Measurements from ENCODE around the gene ATXN1.

The ATXN1 gene

DNA sequence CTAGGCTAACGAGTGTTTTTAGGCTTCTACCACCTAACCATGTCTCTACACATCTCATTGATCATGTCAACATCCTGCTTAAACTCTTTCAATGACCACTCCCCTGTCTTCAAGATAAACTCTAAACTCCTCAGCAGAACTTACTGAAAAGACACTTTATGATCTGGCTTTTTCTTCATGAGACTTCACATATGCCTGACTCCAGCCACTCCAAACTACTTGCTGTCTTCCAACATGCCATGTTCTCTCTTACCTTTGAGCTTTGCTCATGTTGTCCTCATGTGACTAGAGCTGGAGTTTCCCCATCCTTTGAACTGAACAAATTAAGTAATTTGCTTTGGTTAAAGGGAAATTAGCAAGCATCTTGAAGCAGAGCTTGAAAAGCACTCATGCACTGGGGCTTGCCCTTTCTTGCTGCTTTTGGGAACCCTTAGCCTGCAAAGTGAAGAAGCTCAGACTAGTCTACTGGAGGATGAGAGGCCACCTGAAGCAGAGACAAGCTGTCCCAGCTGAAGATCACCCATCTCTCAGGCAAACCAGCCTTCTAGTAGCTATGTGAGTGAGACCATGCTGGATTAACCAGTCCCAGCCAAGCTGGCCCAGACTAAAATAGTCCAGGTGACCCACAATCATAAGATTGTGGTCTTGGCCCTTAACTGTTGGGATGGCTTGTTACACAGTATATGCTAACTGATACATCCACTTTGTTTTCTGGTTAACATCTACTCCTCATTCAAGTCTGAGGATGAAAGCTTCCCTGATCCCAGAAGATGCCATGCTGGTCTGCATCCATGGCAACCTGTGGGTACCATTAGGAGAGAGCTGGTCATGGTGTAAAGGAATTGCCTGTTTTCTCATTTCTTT is 287.1 kb downstream of the ATXN1 start:
- Histone ChIP-seq H3K27me3 (ENCODE audit: insufficient read depth, poor library complexity, severe bottlenecking) (no peaks in the 10 kb centered on the region), H3K27ac (replicated peaks) (no peak overlapping the region), H3K4me3 (replicated peaks; ENCODE audit: insufficient read depth, low read length) (no peak overlapping the region)
- TF ChIP-seq, protein P1, sequence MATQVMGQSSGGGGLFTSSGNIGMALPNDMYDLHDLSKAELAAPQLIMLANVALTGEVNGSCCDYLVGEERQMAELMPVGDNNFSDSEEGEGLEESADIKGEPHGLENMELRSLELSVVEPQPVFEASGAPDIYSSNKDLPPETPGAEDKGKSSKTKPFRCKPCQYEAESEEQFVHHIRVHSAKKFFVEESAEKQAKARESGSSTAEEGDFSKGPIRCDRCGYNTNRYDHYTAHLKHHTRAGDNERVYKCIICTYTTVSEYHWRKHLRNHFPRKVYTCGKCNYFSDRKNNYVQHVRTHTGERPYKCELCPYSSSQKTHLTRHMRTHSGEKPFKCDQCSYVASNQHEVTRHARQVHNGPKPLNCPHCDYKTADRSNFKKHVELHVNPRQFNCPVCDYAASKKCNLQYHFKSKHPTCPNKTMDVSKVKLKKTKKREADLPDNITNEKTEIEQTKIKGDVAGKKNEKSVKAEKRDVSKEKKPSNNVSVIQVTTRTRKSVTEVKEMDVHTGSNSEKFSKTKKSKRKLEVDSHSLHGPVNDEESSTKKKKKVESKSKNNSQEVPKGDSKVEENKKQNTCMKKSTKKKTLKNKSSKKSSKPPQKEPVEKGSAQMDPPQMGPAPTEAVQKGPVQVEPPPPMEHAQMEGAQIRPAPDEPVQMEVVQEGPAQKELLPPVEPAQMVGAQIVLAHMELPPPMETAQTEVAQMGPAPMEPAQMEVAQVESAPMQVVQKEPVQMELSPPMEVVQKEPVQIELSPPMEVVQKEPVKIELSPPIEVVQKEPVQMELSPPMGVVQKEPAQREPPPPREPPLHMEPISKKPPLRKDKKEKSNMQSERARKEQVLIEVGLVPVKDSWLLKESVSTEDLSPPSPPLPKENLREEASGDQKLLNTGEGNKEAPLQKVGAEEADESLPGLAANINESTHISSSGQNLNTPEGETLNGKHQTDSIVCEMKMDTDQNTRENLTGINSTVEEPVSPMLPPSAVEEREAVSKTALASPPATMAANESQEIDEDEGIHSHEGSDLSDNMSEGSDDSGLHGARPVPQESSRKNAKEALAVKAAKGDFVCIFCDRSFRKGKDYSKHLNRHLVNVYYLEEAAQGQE (IDR thresholded peaks at IDR 0.05; ENCODE audit: insufficient replicate concordance, low read depth): no peak
- TF ChIP-seq POLR2AphosphoS5 (IDR thresholded peaks at IDR 0.05; ENCODE audit: low read depth) (no peak), SPI1 (IDR thresholded peaks at IDR 0.05; ENCODE audit: borderline replicate concordance, low read depth) (no peak)
- no peak for DNase-seq (ENCODE audit: low read depth in 1 of 2, low spot score in 1 of 2)

DNA sequence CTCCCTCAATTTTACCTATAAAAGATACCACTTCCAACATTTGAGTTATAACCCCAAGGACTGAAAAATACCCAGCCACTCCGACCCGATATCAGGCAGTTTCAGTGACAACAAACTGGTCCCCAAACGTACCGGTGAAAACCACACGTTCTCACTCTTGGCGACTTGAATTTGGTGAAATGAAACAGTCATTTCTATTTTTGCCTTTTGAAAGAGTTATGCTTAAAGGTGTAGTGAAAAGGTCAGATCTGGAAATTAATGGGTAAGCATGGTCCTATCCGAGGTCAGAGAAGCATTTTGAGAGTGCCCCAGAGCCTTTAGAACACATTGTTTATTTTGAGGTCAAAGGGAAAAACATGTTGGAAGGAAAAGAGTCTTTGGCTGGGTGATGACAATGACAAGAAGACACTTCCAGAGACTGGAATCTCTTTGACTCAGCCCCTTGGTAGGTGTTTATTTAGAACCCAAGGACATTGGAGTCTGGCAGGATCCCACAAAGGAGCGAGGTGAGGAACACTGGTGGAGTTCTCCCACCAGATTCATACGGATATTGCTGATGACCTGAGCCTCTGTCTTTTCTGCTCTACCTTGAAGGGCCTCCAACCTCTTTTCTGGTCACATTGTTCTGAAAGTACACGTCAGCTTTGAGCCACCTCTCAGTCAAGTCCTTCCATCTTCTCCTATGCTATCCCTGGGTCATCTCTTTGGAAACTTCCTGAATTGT is 287.9 kb downstream of the ATXN1 start:
- no peaks in the 10 kb centered on the region for H3K27me3 ChIP-seq (ENCODE audit: insufficient read depth, poor library complexity, severe bottlenecking)

DNA sequence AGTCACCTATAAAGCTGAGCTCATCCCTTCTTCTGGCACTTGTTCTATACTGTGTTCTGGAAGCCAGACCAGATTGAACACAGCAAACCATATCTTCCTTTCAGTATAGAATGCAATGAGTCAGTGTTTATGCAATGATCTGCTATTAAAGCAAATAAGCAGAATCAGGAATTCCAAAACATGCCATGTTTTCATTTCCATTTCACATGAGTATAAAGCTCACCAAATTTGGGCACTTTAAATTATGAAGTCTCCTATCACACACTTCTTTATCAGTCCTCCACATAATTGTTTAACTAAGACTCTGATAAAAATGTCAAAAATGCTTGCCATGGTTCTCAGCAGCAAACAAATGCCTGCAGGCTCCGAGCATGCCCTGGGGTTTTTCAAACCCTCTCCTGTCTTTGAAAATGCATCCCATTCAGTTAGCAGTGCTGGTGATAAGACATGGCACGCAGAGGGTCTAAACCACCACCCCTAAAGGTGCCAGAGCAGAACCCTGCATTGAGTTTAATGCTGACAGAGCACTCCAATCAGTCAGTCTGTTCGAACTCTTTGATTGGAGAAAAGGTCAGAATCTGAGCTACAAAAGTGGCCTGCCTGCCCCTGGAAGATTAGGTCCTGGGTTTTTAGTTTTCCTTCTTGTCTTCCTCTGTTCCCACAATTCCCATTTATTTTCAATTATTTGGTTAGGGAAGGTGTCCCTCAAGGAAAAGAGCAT is 288.8 kb downstream of the ATXN1 start:
- DNase-seq (ENCODE audit: low read depth in 1 of 2, low spot score in 1 of 2): no peak
- no peak overlapping the region for H3K4me3 ChIP-seq (replicated peaks; ENCODE audit: insufficient read depth, low read length)
- H3K27ac ChIP-seq (replicated peaks): no peak overlapping the region
- TF ChIP-seq SPI1 (IDR thresholded peaks at IDR 0.05; ENCODE audit: borderline replicate concordance, low read depth): no peak
- no peaks in the 10 kb centered on the region for H3K27me3 ChIP-seq (ENCODE audit: insufficient read depth, poor library complexity, severe bottlenecking)

More for the DNA sequence above, 287.9 kb downstream of the ATXN1 start:
- no peak overlapping the region for H3K4me3 ChIP-seq (replicated peaks; ENCODE audit: insufficient read depth, low read length)
- no peak for DNase-seq (ENCODE audit: low read depth in 1 of 2, low spot score in 1 of 2)
- no peak for TF ChIP-seq POLR2AphosphoS5 (IDR thresholded peaks at IDR 0.05; ENCODE audit: low read depth)
- TF ChIP-seq, protein P1 (IDR thresholded peaks at IDR 0.05; ENCODE audit: insufficient replicate concordance, low read depth): no peak
- TF ChIP-seq SPI1 (IDR thresholded peaks at IDR 0.05; ENCODE audit: borderline replicate concordance, low read depth): no peak
- TF ChIP-seq, protein P2, sequence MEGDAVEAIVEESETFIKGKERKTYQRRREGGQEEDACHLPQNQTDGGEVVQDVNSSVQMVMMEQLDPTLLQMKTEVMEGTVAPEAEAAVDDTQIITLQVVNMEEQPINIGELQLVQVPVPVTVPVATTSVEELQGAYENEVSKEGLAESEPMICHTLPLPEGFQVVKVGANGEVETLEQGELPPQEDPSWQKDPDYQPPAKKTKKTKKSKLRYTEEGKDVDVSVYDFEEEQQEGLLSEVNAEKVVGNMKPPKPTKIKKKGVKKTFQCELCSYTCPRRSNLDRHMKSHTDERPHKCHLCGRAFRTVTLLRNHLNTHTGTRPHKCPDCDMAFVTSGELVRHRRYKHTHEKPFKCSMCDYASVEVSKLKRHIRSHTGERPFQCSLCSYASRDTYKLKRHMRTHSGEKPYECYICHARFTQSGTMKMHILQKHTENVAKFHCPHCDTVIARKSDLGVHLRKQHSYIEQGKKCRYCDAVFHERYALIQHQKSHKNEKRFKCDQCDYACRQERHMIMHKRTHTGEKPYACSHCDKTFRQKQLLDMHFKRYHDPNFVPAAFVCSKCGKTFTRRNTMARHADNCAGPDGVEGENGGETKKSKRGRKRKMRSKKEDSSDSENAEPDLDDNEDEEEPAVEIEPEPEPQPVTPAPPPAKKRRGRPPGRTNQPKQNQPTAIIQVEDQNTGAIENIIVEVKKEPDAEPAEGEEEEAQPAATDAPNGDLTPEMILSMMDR (IDR thresholded peaks at IDR 0.05; ENCODE audit: insufficient read depth, low read length): no peak
- TF ChIP-seq GABPA (IDR thresholded peaks at IDR 0.05; ENCODE audit: low read depth): no peak
- H3K27ac ChIP-seq (replicated peaks): no peak overlapping the region

DNA sequence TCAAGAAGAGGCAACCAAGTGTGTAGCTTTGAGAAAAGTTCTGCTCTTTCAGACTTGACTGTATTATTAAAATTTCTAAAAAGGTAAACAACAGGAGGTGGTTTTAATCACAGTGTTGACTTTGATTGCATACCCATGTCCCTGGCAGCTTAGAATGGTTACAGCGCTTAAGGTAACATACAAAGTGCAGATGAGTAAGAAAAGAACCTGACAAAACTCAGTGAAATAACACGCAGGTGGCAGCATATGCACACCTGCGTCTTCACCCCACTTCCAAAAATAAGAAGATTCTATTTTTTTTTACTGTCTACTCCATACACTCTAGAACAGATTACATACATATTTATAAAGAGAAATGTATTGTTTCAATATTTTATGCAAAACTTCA is 289.4 kb downstream of the ATXN1 start:
- Histone ChIP-seq H3K4me3 (replicated peaks; ENCODE audit: insufficient read depth, low read length) (no peak overlapping the region), H3K27ac (replicated peaks) (no peak overlapping the region), H3K27me3 (ENCODE audit: insufficient read depth, poor library complexity, severe bottlenecking) (no peaks in the 10 kb centered on the region)
- no peak for DNase-seq (ENCODE audit: low read depth in 1 of 2, low spot score in 1 of 2)
- TF ChIP-seq, protein P2 (IDR thresholded peaks at IDR 0.05; ENCODE audit: insufficient read depth, low read length): no peak
- TF ChIP-seq POLR2AphosphoS5 (IDR thresholded peaks at IDR 0.05; ENCODE audit: low read depth) (no peak), GABPA (IDR thresholded peaks at IDR 0.05; ENCODE audit: low read depth) (no peak), SPI1 (IDR thresholded peaks at IDR 0.05; ENCODE audit: borderline replicate concordance, low read depth) (no peak)
- TF ChIP-seq, protein P1 (IDR thresholded peaks at IDR 0.05; ENCODE audit: insufficient replicate concordance, low read depth): no peak

Data from HL-60 (cell line).